GM11168 (cell line): ENCODE measurements around the gene RGS19.
"Not testable (repeated sequence)": the region's sequence is repeated elsewhere in the genome, so short reads cannot be mapped to it uniquely, and the experiment has no call there.

Experiments
- in situ Hi-C: fragments of 300-500 bp; cut with MboI; formaldehyde crosslinking; loops from one replicate; pipeline ENCODE4 v1.12.0; 2022; ENCODE audit warnings: low sequenced_read_pairs; ENCODE audit not compliant: unreplicated experiment

The RGS19 gene

GRCh38 chr20:64095927-64096326 lies 16.6 kb upstream of the RGS19 start:
- in situ Hi-C loops: no loop called here

GRCh38 chr20:64095455-64095854 lies 16.1 kb upstream of the RGS19 start:
- in situ Hi-C loops: no loop called here

GRCh38 chr20:64093013-64093503 lies 13.7 kb upstream of the RGS19 start:
- in situ Hi-C loops: no loop called here

- in situ Hi-C loops: no loop called here
Measured at GRCh38 chr20:64092258-64093012, 13.1 kb upstream of the RGS19 start.

- in situ Hi-C loops: no loop called here
Measured at GRCh38 chr20:64091770-64092169, 12.5 kb upstream of the RGS19 start.

- in situ Hi-C loops: no loop called here
Measured at GRCh38 chr20:64091340-64091739, 12.0 kb upstream of the RGS19 start.

GRCh38 chr20:64090165-64090564 lies 10.8 kb upstream of the RGS19 start:
- in situ Hi-C loops: no loop called here

GRCh38 chr20:64088586-64088985 lies 9.3 kb upstream of the RGS19 start:
- in situ Hi-C loops: not testable (repeated sequence)

- in situ Hi-C loops: not testable (repeated sequence)
Measured at GRCh38 chr20:64087226-64087825, 8.0 kb upstream of the RGS19 start.

- in situ Hi-C loops: no loop called here
Measured at GRCh38 chr20:64086801-64087200, 7.5 kb upstream of the RGS19 start.

- in situ Hi-C loops: no loop called here
Measured at GRCh38 chr20:64084685-64085152, 5.4 kb upstream of the RGS19 start.

GRCh38 chr20:64083804-64084684 lies 4.7 kb upstream of the RGS19 start, which contains the start of gene LKAAEAR1:
Gene LKAAEAR1 (minus strand): TSS chr20:64084398. CDS start chr20:64084219, 179 bp downstream.
- in situ Hi-C loops: no loop called here

- in situ Hi-C loops: no loop called here
Measured at GRCh38 chr20:64083378-64083803, 4.1 kb upstream of the RGS19 start.

GRCh38 chr20:64082820-64083377 lies 3.6 kb upstream of the RGS19 start:
- in situ Hi-C loops: no loop called here

GRCh38 chr20:64082126-64082731 lies 2.9 kb upstream of the RGS19 start:
- in situ Hi-C loops: no loop called here

- in situ Hi-C loops: no loop called here
Measured at GRCh38 chr20:64081624-64081964, 2.3 kb upstream of the RGS19 start.

- in situ Hi-C loops: no loop called here
Measured at GRCh38 chr20:64080813-64081623, 1.7 kb upstream of the RGS19 start.

GRCh38 chr20:64080013-64080812 lies 895 bp upstream of the RGS19 start, which contains the start of gene OPRL1:
Gene OPRL1 (plus strand): TSS chr20:64080082. CDS start chr20:64092721, 12,639 bp downstream.
- in situ Hi-C loops: no loop called here
